HUES64 (cell line): Measurements from ENCODE around the gene BHLHE41.

ENCODE experiments used
- H3K27ac ChIP-seq: 2 replicates; pipeline ENCODE4 v1.7.0; 2013; ENCODE audit warnings: low read depth, low read length, inconsistent platforms
- H3K27me3 ChIP-seq: 2 replicates; pipeline ENCODE4 v1.6.1; 2013; ENCODE audit warnings: mild to moderate bottlenecking, low read length; ENCODE audit not compliant: insufficient read depth
- H3K36me3 ChIP-seq: 2 replicates; pipeline ENCODE4 v1.6.1; 2013; ENCODE audit warnings: mild to moderate bottlenecking, low read length; ENCODE audit not compliant: insufficient read depth
- H3K4me1 ChIP-seq: 2 replicates; pipeline ENCODE4 v1.6.1; 2013; ENCODE audit warnings: mild to moderate bottlenecking, low read length, moderate library complexity; ENCODE audit not compliant: insufficient read depth
- H3K4me3 ChIP-seq: 2 replicates; pipeline ENCODE4 v1.5.1; 2013; ENCODE audit warnings: mild to moderate bottlenecking, low read length, moderate library complexity
- H3K9ac ChIP-seq: 2 replicates; pipeline ENCODE4 v1.6.1; 2013; ENCODE audit warnings: mild to moderate bottlenecking, low read depth, low read length
- H3K9me3 ChIP-seq: 2 replicates; pipeline ENCODE4 v1.6.1; 2013; ENCODE audit warnings: low read depth, low read length; ENCODE audit not compliant: insufficient read depth
- WGBS: fragments of 150-250, 120-280 bp; methylation state at CpG from one replicate; pipeline ENCODE4 v1.1.7; 2013; ENCODE audit warnings: missing lambda C conversion rate; 5-methylcytosine and 5-hydroxymethylcytosine counted together

The BHLHE41 gene

DNA sequence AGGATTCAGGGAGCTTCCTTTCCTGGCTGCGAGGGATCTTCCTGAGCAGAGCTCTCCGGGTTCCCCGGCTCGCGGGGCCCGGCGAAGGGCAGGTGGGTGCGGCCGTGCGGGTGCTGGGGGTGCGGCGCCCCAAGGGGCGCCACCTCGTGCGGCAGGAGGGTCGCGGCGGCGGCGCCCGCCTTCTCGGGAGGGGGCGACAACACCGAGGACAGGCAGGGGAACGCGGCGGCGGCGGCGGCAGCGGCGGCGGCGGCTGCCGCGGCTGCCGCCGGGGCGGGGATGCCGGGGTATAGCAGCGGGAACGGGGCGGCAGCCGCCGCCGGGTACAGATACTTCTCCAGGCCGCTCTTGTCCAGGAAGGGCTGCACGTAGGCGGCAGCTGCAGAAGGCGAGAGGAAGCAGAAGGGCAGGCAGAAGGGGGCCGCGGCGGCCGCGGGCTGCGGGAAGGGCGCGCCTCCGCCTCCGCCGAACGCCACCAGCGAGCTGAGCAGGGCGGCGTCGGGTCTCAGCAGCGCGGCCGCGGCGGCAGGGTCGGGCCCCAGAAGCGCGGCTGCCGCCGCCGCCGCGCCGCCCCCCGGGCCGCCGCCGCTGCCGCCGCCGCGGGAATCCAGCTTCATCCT lies 2.7 kb downstream of the BHLHE41 start:
- WGBS = under 1% methylated on average over 88 of the region's 88 CpGs
- H3K9me3 ChIP-seq = no peaks in the 10 kb centered on the region
- H3K4me3 ChIP-seq = peak overlapping the region; percentile 58
- H3K27me3 ChIP-seq = peaks cover 89% of the 10 kb centered on the region
- no peak overlapping the region for H3K9ac ChIP-seq
- peaks cover 42% of the 10 kb centered on the region for H3K4me1 ChIP-seq
- no peak overlapping the region for H3K27ac ChIP-seq
- no peaks in the 10 kb centered on the region for H3K36me3 ChIP-seq

- Histone ChIP-seq H3K9me3 (no peaks in the 10 kb centered on the region), H3K27me3 (peaks cover 89% of the 10 kb centered on the region), H3K36me3 (no peaks in the 10 kb centered on the region), H3K4me1 (peaks cover 44% of the 10 kb centered on the region), H3K4me3 (peak overlapping the region; percentile 58), H3K27ac (no peak overlapping the region), H3K9ac (no peak overlapping the region)
- WGBS = 6% methylated on average over 14 of the region's 15 CpGs
Measured at GRCh38 chr12:26121323-26122060, 3.3 kb downstream of the BHLHE41 start.

- H3K36me3 ChIP-seq = no peaks in the 10 kb centered on the region
- 0 out of 2 replicates have a peak overlapping the region, but pooled peaks have one; percentile 58 for H3K4me3 ChIP-seq
- 75% methylated on average over 3 of the region's 4 CpGs for WGBS
- no peak overlapping the region for H3K9ac ChIP-seq
- H3K9me3 ChIP-seq = no peaks in the 10 kb centered on the region
- H3K4me1 ChIP-seq = peaks cover 44% of the 10 kb centered on the region
- H3K27ac ChIP-seq = no peak overlapping the region
- H3K27me3 ChIP-seq = peaks cover 89% of the 10 kb centered on the region
Measured at GRCh38 chr12:26120561-26121274, 4.1 kb downstream of the BHLHE41 start.

DNA sequence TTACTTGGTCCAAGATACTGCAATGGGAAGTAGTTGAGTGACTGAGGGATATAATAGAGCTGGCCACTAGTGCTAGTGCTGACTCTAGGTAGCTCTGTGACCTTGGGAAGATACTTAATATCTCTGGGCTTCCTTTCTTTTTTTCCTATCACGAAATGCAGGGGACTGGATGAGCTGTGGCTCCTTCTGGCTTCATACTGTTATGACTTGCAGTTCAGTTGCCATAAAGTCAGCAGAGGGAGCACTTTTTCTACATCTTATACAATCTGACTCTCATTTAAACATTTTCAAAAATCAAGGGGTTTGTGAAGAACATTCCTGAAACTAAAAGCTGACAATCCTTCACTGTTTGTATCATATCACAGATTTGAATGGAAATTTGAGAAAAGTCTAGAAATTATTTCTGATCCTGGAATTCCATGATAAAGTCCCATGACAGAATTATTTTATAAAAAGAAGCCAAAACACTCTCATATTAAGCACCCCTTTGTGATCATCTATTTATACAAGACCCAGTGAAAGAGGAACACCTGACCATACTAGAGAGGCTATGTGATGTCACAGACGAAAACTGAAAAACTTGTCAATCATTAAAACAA lies 5.3 kb downstream of the BHLHE41 start:
- WGBS = 14% methylated on average over 1 of the region's 2 CpGs
- no peaks in the 10 kb centered on the region for H3K9me3 ChIP-seq
- peaks cover 47% of the 10 kb centered on the region for H3K4me1 ChIP-seq
- H3K36me3 ChIP-seq = no peaks in the 10 kb centered on the region
- no peak overlapping the region for H3K9ac ChIP-seq
- peaks cover 91% of the 10 kb centered on the region for H3K27me3 ChIP-seq
- H3K27ac ChIP-seq = no peak overlapping the region
- H3K4me3 ChIP-seq = no peak overlapping the region

- Histone ChIP-seq H3K4me3 (no peak overlapping the region), H3K4me1 (peaks cover 41% of the 10 kb centered on the region), H3K27me3 (peaks cover 84% of the 10 kb centered on the region), H3K27ac (no peak overlapping the region), H3K9me3 (no peaks in the 10 kb centered on the region), H3K36me3 (no peaks in the 10 kb centered on the region), H3K9ac (no peak overlapping the region)
- 77% methylated on average over 2 of the region's 4 CpGs for WGBS
Measured at GRCh38 chr12:26118308-26118707, 6.5 kb downstream of the BHLHE41 start.

DNA sequence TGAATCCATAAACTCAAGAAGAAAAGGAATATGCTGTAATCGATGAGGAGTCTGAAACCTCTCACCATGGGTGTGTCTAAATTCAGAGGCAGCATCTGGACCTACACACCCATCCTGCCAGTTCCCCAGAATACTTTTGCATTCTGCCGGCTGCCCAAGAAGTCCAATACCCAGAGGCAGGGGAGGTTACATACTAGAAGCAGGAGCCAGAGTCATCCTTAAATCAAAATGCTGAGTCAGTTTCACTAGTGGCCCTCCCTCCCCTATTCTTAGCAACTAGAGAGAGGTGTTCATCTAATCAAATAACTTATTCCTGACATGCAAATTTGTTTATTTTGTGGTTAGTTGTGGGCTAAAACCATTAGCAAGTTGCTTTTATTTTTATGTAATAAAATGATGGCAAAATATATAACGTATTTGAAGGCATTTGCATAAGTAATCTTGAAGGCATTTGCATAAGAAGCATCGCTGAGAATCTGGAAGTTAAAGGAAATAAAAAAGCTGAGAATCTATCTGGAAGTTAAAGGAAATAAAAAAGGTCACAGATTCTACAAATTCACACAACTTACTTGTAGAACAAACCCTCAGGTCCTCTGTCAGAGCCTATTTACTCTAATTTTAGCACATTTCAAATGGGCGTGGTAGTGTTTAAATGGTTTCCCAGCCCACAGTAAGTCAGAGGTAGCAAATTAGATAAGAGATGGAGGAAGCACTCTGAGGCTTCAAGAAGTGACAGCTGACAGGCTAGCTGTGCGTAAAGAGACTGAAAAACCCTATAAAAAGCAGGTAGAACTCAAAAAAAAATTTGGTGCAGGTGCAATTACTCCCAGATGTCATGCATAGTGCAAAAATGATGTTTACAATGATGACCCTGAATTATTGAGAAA lies 7.8 kb downstream of the BHLHE41 start:
- H3K4me3 ChIP-seq = no peak overlapping the region
- H3K36me3 ChIP-seq = no peaks in the 10 kb centered on the region
- H3K9me3 ChIP-seq = no peaks in the 10 kb centered on the region
- peaks cover 48% of the 10 kb centered on the region for H3K4me1 ChIP-seq
- H3K27me3 ChIP-seq = peaks cover 74% of the 10 kb centered on the region
- no peak overlapping the region for H3K27ac ChIP-seq
- no peak overlapping the region for H3K9ac ChIP-seq
- WGBS = 61% methylated on average over 6 of the region's 6 CpGs

GRCh38 chr12:26114720-26115401 lies 10.0 kb downstream of the BHLHE41 start:
- Histone ChIP-seq H3K9me3 (no peaks in the 10 kb centered on the region), H3K27ac (no peak overlapping the region), H3K9ac (no peak overlapping the region)

DNA sequence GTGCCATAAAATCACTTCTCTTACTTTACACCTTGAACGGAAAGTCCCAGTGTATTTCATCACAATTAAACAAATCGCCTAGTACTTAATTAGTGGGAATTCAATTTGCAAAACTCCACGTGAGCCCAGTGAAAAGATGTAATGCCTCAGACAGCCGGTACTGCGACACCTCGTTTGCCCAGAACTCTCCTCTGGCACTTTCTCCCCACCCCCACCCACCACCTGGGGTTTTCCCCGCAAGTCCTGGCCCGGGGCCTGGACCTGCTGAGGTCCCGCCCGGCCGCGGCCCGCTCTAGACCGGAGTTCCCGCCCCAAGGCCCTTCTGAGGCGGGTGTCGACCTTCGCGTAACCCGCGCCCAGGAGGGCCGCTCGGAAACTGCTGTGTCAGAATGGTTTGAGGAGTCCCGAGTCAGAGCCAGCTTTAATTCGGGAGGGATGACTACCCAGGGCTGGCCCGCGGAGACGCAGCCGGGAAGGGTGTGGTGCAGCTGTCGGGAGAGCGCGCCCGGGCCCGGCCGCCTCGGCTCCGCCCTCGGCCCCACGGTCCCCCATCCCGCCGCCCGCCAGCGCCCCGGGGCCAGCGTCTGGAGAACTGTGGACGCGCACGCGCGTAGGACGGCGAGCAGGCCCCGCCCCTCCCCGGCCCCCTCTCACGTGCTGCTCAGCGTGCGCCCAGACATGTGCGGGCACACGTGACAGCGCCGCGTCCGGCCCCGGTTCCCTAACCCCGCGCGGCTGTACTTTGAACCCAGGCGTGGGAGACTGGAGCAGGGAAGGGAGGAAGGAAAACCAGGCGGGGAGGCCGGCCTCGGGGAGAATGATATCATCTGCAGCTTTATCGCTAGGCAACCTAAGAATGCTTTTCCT lies 10.8 kb downstream of the BHLHE41 start:
- Histone ChIP-seq H3K27ac (peak overlapping the region; percentile 93), H3K27me3 (peaks cover 50% of the 10 kb centered on the region), H3K9me3 (no peaks in the 10 kb centered on the region), H3K9ac (peak overlapping the region; percentile 82), H3K4me1 (peaks cover 54% of the 10 kb centered on the region), H3K4me3 (peak overlapping the region; percentile 64), H3K36me3 (no peaks in the 10 kb centered on the region)
- WGBS = under 1% methylated on average over 72 of the region's 72 CpGs

More at GRCh38 chr12:26114720-26115401, 10.0 kb downstream of the BHLHE41 start:
- peaks cover 56% of the 10 kb centered on the region for H3K27me3 ChIP-seq
- 54% methylated on average over 13 of the region's 13 CpGs for WGBS
- H3K36me3 ChIP-seq = no peaks in the 10 kb centered on the region
- H3K4me3 ChIP-seq = peak overlapping the region; percentile 64
- H3K4me1 ChIP-seq = peaks cover 49% of the 10 kb centered on the region

- peaks cover 52% of the 10 kb centered on the region for H3K4me1 ChIP-seq
- no peaks in the 10 kb centered on the region for H3K9me3 ChIP-seq
- peaks cover 44% of the 10 kb centered on the region for H3K27me3 ChIP-seq
- no peaks in the 10 kb centered on the region for H3K36me3 ChIP-seq
- 0% methylated on average over 1 of the region's 6 CpGs for WGBS
- H3K9ac ChIP-seq = peak overlapping the region; percentile 82; the same call in 1 of the 2 replicates
- H3K27ac ChIP-seq = peak overlapping the region; percentile 93; the same call in 1 of the 2 replicates
- H3K4me3 ChIP-seq = peak overlapping the region; percentile 64
Measured at GRCh38 chr12:26113181-26113654, 11.6 kb downstream of the BHLHE41 start.
